ENCODE measurements around the gene ETV6. TPM values are rescaled to one million over a fixed set of nuclear protein-coding genes. Genes with fewer than 3 reads are reported as not detected.

ETV6 gene
- total and polyA plus RNA-seq, 2 of the 8 experiments (the other 6 are each of a cell fraction or from before 2014, with no cell fraction given) = 5.5 to 23.9 TPM

- TF ChIP-seq, protein P1, sequence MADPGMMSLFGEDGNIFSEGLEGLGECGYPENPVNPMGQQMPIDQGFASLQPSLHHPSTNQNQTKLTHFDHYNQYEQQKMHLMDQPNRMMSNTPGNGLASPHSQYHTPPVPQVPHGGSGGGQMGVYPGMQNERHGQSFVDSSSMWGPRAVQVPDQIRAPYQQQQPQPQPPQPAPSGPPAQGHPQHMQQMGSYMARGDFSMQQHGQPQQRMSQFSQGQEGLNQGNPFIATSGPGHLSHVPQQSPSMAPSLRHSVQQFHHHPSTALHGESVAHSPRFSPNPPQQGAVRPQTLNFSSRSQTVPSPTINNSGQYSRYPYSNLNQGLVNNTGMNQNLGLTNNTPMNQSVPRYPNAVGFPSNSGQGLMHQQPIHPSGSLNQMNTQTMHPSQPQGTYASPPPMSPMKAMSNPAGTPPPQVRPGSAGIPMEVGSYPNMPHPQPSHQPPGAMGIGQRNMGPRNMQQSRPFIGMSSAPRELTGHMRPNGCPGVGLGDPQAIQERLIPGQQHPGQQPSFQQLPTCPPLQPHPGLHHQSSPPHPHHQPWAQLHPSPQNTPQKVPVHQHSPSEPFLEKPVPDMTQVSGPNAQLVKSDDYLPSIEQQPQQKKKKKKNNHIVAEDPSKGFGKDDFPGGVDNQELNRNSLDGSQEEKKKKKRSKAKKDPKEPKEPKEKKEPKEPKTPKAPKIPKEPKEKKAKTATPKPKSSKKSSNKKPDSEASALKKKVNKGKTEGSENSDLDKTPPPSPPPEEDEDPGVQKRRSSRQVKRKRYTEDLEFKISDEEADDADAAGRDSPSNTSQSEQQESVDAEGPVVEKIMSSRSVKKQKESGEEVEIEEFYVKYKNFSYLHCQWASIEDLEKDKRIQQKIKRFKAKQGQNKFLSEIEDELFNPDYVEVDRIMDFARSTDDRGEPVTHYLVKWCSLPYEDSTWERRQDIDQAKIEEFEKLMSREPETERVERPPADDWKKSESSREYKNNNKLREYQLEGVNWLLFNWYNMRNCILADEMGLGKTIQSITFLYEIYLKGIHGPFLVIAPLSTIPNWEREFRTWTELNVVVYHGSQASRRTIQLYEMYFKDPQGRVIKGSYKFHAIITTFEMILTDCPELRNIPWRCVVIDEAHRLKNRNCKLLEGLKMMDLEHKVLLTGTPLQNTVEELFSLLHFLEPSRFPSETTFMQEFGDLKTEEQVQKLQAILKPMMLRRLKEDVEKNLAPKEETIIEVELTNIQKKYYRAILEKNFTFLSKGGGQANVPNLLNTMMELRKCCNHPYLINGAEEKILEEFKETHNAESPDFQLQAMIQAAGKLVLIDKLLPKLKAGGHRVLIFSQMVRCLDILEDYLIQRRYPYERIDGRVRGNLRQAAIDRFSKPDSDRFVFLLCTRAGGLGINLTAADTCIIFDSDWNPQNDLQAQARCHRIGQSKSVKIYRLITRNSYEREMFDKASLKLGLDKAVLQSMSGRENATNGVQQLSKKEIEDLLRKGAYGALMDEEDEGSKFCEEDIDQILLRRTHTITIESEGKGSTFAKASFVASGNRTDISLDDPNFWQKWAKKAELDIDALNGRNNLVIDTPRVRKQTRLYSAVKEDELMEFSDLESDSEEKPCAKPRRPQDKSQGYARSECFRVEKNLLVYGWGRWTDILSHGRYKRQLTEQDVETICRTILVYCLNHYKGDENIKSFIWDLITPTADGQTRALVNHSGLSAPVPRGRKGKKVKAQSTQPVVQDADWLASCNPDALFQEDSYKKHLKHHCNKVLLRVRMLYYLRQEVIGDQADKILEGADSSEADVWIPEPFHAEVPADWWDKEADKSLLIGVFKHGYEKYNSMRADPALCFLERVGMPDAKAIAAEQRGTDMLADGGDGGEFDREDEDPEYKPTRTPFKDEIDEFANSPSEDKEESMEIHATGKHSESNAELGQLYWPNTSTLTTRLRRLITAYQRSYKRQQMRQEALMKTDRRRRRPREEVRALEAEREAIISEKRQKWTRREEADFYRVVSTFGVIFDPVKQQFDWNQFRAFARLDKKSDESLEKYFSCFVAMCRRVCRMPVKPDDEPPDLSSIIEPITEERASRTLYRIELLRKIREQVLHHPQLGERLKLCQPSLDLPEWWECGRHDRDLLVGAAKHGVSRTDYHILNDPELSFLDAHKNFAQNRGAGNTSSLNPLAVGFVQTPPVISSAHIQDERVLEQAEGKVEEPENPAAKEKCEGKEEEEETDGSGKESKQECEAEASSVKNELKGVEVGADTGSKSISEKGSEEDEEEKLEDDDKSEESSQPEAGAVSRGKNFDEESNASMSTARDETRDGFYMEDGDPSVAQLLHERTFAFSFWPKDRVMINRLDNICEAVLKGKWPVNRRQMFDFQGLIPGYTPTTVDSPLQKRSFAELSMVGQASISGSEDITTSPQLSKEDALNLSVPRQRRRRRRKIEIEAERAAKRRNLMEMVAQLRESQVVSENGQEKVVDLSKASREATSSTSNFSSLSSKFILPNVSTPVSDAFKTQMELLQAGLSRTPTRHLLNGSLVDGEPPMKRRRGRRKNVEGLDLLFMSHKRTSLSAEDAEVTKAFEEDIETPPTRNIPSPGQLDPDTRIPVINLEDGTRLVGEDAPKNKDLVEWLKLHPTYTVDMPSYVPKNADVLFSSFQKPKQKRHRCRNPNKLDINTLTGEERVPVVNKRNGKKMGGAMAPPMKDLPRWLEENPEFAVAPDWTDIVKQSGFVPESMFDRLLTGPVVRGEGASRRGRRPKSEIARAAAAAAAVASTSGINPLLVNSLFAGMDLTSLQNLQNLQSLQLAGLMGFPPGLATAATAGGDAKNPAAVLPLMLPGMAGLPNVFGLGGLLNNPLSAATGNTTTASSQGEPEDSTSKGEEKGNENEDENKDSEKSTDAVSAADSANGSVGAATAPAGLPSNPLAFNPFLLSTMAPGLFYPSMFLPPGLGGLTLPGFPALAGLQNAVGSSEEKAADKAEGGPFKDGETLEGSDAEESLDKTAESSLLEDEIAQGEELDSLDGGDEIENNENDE (IDR thresholded peaks at IDR 0.05; ENCODE audit: insufficient replicate concordance, low read length) = no peak
- TF ChIP-seq CTBP2 (IDR thresholded peaks at IDR 0.05; ENCODE audit: borderline replicate concordance, insufficient read depth, insufficient read length, low read length) (no peak), SP1 (IDR thresholded peaks at IDR 0.05; ENCODE audit: low read depth, low read length) (no peak), SIX5 (IDR thresholded peaks at IDR 0.05; ENCODE audit: low read depth, low read length) (no peak), SRF (IDR thresholded peaks at IDR 0.05; ENCODE audit: low read depth, low read length) (no peak), CBX8 (IDR thresholded peaks at IDR 0.05; ENCODE audit: borderline replicate concordance, low read depth, low read length) (no peak), CREB1 (IDR thresholded peaks at IDR 0.05) (no peak), KDM1A (IDR thresholded peaks at IDR 0.05; ENCODE audit: borderline replicate concordance, low read length) (no peak), EGR1 (IDR thresholded peaks at IDR 0.05; ENCODE audit: borderline replicate concordance, low read depth, low read length) (no peak), FOSL1 (IDR thresholded peaks at IDR 0.05; ENCODE audit: insufficient read depth, low read depth, low read length) (no peak), RBBP5 (IDR thresholded peaks at IDR 0.05; ENCODE audit: borderline replicate concordance, low read depth, low read length) (no peak)
These were observed 256.9 kb downstream of the ETV6 start (continued) for GRCh38 chr12:11906286-11906935.

Data from H1 (cell line).